ENCODE results near the gene ANKS1A. TPM values are rescaled to one million over a fixed set of nuclear protein-coding genes. Genes with fewer than 3 reads are reported as not detected.

Gene ANKS1A
- total RNA-seq, 2 experiments from 2014 or later, result 6.0 to 6.7 TPM

DNA sequence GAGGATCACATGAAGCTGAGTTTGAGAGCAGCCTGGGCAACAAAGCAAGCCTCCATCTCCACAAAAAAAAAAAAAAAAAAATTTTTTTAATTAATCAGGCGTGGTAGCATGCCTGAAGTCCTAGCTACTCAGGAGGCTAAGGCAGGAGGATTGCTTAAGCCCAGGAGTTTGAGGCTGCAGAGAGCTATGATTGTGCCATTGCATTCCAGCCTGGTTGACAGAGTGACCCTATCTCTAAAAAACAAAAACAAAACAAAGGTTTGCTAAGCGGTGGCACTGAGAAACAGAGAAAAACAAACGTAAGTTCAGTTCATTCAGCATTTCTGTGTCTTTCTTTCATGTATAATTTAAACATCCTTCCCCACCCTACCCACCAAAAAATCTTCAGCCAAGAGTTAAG is 78.4 kb downstream of the ANKS1A start:
- Mint-ChIP-seq H3K4me1 (ENCODE audit: low read depth) (no peaks in the 10 kb centered on the region), H3K27me3 (no peaks in the 10 kb centered on the region), H3K4me3 (no peak overlapping the region), H3K27ac (no peak overlapping the region), H3K36me3 (ENCODE audit: low read depth) (peaks cover 2% of the 10 kb centered on the region), H3K9me3 (no peaks in the 10 kb centered on the region)
- no peak for DNase-seq
- ChIA-PET POLR2A (no interaction called here), CTCF (interaction anchor here (1.2 kb wide), 1 partner anchor 19 kb away, joined by 11 read pairs; no protein-coding TSS in a partner anchor)
- intact Hi-C loops (cut with micrococcal nuclease), result no loop called here
- TF ChIP-seq, protein P1, sequence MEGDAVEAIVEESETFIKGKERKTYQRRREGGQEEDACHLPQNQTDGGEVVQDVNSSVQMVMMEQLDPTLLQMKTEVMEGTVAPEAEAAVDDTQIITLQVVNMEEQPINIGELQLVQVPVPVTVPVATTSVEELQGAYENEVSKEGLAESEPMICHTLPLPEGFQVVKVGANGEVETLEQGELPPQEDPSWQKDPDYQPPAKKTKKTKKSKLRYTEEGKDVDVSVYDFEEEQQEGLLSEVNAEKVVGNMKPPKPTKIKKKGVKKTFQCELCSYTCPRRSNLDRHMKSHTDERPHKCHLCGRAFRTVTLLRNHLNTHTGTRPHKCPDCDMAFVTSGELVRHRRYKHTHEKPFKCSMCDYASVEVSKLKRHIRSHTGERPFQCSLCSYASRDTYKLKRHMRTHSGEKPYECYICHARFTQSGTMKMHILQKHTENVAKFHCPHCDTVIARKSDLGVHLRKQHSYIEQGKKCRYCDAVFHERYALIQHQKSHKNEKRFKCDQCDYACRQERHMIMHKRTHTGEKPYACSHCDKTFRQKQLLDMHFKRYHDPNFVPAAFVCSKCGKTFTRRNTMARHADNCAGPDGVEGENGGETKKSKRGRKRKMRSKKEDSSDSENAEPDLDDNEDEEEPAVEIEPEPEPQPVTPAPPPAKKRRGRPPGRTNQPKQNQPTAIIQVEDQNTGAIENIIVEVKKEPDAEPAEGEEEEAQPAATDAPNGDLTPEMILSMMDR (IDR thresholded peaks at IDR 0.05), result no peak
- no peak for ATAC-seq

DNA sequence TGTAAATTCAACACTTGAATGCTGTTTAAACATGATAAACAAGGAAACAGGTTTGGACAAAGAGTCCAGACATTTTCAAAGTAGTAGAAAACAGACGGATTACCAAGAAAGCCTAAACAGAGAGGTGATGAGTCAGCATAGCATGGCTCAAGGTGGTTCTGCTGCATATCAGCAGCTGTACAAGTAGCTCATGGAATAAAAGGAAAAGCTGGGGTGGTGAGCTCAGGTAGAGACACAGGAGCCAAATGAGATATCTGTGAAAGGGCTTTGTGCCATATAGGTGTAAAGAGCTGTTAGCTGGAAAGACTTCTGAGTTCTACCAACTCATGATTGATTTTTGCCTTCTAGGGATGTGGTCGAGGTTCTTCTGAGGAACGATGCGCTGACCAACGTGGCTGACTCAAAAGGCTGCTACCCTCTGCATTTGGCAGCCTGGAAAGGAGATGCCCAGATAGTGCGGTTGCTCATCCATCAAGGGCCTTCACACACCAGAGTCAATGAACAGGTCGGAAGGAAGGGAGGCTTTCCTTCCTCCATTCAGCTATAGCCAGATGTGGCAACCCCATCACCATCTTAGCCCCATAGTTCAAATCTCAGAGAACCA is 80.7 kb downstream of the ANKS1A start:
- Mint-ChIP-seq H3K4me3 (no peak overlapping the region), H3K27ac (no peak overlapping the region), H3K36me3 (ENCODE audit: low read depth) (peaks cover 2% of the 10 kb centered on the region), H3K27me3 (no peaks in the 10 kb centered on the region), H3K4me1 (ENCODE audit: low read depth) (no peaks in the 10 kb centered on the region), H3K9me3 (no peaks in the 10 kb centered on the region)
- ATAC-seq, result no peak
- DNase-seq, result no peak
- CTCF ChIA-PET, result interaction anchor here (1.6 to 2.5 kb wide), 3 partner anchors 15 to 170 kb away, joined by 4 to 11 read pairs (median 5); no protein-coding TSS in a partner anchor
- intact Hi-C loops (cut with micrococcal nuclease), result no loop called here
- TF ChIP-seq, protein P1 (IDR thresholded peaks at IDR 0.05), result no peak
- POLR2A ChIA-PET, result interaction anchor here (1.0 kb wide), 1 partner anchor 59 kb away, joined by 3 read pairs; no protein-coding TSS in a partner anchor

DNA sequence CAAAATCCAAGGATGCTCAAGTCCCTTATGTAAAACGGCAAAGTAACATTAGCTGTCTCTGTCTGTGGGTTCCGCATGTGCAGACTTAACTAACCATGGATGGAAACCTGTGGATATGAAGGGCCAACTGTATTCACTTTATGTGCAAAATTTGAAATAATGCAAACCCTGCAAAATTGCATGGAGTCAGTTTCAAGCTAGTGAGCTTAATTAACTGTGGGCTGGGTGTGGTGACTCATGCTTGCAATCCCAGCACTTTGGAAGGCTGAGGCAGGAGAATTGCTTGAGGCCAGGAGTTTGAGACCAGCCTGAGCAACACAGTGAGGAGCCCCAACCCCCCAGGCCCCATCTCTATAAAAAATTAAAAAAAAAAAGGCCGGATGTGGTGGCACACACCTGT is 81.4 kb downstream of the ANKS1A start:
- DNase-seq (no peak), ATAC-seq (no peak)
- no peaks in the 10 kb centered on the region for H3K4me1 Mint-ChIP-seq (ENCODE audit: low read depth)
- TF ChIP-seq, protein P1 (IDR thresholded peaks at IDR 0.05), result no peak
- intact Hi-C loops (cut with micrococcal nuclease), result no loop called here
- no peak overlapping the region for H3K27ac Mint-ChIP-seq
- CTCF ChIA-PET, result interaction anchor here (2.1 to 2.5 kb wide), 2 partner anchors 14 to 16 kb away, joined by 5 to 11 read pairs; no protein-coding TSS in a partner anchor
- H3K36me3 Mint-ChIP-seq (ENCODE audit: low read depth), result peaks cover 2% of the 10 kb centered on the region
- H3K4me3 Mint-ChIP-seq, result no peak overlapping the region
- H3K27me3 Mint-ChIP-seq, result no peaks in the 10 kb centered on the region
- no peaks in the 10 kb centered on the region for H3K9me3 Mint-ChIP-seq
- POLR2A ChIA-PET, result no interaction called here

DNA sequence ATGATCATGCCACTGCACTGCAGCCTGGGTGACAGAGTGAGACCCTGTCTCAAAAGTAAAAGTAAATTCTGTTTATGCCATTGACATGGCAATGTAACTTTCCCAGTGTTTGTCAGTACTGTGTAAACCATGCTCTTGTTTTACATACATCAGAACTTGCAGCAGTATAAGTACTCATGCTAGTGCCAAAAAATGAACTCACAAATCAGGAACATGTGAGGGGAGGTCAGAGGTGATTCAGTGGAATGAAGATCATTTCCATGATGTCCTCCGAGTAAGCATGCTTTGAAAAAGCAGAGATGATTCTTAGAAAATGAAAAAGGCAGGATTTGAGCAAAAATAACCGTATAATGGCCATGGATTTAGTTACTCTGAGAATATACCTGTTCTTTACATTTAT is 81.9 kb downstream of the ANKS1A start:
- intact Hi-C loops (cut with micrococcal nuclease), result no loop called here
- TF ChIP-seq, protein P1 (IDR thresholded peaks at IDR 0.05), result no peak
- H3K4me1 Mint-ChIP-seq (ENCODE audit: low read depth), result no peaks in the 10 kb centered on the region
- no peak overlapping the region for H3K27ac Mint-ChIP-seq
- H3K27me3 Mint-ChIP-seq, result no peaks in the 10 kb centered on the region
- H3K36me3 Mint-ChIP-seq (ENCODE audit: low read depth), result peaks cover 2% of the 10 kb centered on the region
- ChIA-PET CTCF (interaction anchor here (2.5 to 3.2 kb wide), 2 partner anchors 15 kb away, joined by 11 to 22 read pairs; no protein-coding TSS in a partner anchor), POLR2A (no interaction called here)
- H3K9me3 Mint-ChIP-seq, result no peaks in the 10 kb centered on the region
- ATAC-seq, result no peak
- DNase-seq, result no peak
- no peak overlapping the region for H3K4me3 Mint-ChIP-seq

DNA sequence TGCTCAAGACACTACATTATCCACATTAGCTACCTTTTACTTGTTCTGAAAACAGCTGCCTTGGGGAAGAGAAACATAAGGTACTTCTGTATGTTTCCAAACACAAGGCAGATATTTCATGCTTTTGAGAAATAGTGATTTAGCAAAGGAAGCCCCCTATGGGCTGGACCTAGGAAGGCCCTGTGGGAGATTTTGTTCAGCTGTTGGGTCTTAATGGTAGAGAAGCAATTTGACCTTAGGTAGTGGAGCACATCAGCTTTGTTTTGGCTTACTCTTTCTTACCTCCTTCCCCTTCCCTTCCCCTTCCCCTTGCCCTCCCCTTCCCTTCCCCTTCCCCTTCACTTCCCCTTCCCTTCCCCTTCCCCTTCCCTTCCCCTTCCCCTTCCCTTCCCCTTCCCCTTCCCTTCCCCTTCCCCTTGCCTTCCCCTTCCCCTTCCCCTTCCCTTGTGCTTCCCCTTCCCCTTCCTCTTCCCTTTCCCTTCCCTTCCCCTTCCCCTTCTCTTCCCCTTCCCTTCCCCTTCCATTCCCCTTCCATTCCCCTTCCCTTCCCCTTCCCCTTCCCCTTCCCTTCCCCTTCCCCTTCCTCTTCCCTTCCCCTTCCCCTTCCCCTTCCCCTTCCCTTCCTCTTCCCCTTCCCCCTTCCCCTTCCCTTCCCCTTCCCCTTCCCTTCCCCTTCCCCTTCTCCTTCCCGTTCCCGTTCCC is 84.6 kb downstream of the ANKS1A start:
- intact Hi-C loops (cut with micrococcal nuclease), result no loop called here
- POLR2A ChIA-PET, result no interaction called here

More for the DNA sequence above, 84.6 kb downstream of the ANKS1A start:
- ATAC-seq (no peak), DNase-seq (peak; percentile 21)
- Mint-ChIP-seq H3K9me3 (no peaks in the 10 kb centered on the region), H3K27me3 (no peaks in the 10 kb centered on the region), H3K36me3 (ENCODE audit: low read depth) (peaks cover 2% of the 10 kb centered on the region), H3K27ac (no peak overlapping the region), H3K4me1 (ENCODE audit: low read depth) (no peaks in the 10 kb centered on the region), H3K4me3 (no peak overlapping the region)
- TF ChIP-seq, protein P1 (IDR thresholded peaks at IDR 0.05), result peak; percentile 20
- CTCF ChIA-PET, result interaction anchor here (1.0 to 3.2 kb wide), 5 partner anchors 13 to 166 kb away, joined by 3 to 22 read pairs (median 3); no protein-coding TSS in a partner anchor

Data from activated CD8-positive, alpha-beta T cell treated with anti-CD3 and anti-CD28 coated beads for 36 hours (primary cell).